Fibroblast of mammary gland (primary cell): ENCODE data around the gene IGF2BP1.
A peak's percentile ranks its signal among the peaks of the same experiment; 100 is the strongest.

Experiments
- DNase-seq: peaks from one replicate; pipeline ENCODE4 v3.0.0-alpha.2; 2010; ENCODE audit warnings: low read depth
- H3K4me3 ChIP-seq: 2 replicates; pipeline ENCODE4 v1.5.1; 2011; ENCODE audit warnings: low read depth, mild to moderate bottlenecking, low read length, moderate library complexity; ENCODE audit not compliant: control insufficient read depth
- TF ChIP-seq, protein P1 (sequence below): conservative IDR thresholded peaks from 2 replicates; pipeline ENCODE4 v1.5.1; 2011; ENCODE audit warnings: low read depth, low read length, inconsistent platforms; ENCODE audit not compliant: control insufficient read depth, insufficient read depth

Gene IGF2BP1

GRCh38 chr17:49069585-49070273 lies 72.5 kb downstream of the IGF2BP1 start:
- DNase-seq: peak; percentile 11
- TF ChIP-seq, protein P1, sequence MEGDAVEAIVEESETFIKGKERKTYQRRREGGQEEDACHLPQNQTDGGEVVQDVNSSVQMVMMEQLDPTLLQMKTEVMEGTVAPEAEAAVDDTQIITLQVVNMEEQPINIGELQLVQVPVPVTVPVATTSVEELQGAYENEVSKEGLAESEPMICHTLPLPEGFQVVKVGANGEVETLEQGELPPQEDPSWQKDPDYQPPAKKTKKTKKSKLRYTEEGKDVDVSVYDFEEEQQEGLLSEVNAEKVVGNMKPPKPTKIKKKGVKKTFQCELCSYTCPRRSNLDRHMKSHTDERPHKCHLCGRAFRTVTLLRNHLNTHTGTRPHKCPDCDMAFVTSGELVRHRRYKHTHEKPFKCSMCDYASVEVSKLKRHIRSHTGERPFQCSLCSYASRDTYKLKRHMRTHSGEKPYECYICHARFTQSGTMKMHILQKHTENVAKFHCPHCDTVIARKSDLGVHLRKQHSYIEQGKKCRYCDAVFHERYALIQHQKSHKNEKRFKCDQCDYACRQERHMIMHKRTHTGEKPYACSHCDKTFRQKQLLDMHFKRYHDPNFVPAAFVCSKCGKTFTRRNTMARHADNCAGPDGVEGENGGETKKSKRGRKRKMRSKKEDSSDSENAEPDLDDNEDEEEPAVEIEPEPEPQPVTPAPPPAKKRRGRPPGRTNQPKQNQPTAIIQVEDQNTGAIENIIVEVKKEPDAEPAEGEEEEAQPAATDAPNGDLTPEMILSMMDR: no peak
- H3K4me3 ChIP-seq: no peak overlapping the region

- TF ChIP-seq, protein P1: no peak
- no peak overlapping the region for H3K4me3 ChIP-seq
- peak; percentile 11 for DNase-seq
Measured at GRCh38 chr17:49071106-49071505, 73.9 kb downstream of the IGF2BP1 start.

DNA sequence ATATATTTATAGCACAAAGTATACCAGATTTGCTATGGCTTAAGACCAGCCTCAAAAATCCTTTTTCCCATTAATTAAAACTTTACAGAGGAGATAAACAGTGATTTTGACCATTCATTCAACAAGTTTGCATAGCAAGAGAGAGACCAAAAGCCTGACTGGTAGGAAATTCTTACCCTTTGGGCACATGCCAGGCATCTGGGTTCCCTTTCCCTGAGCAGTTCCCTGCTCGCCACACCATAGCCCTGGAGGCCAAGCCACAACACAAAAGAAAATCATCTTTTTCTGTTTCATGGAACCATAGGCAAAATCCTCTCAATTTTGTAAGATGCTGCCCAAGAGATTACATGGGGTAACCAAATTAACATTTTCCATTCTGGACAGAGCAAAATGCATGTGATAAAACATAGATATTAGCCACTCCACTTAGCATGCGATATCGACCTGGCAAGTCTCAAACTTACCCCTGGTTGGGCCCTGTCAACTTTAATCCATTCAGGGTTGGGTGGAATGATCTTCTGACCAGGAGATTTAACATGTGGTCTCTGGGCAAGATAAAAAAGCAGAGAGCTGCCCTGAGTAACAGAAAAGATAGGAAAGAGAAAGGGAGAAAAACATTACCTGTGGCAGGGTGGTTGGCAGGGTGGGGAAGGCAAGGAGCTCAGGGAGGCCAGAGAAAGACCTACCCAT lies 77.8 kb downstream of the IGF2BP1 start:
- TF ChIP-seq, protein P1: no peak
- no peak for DNase-seq
- no peak overlapping the region for H3K4me3 ChIP-seq

DNA sequence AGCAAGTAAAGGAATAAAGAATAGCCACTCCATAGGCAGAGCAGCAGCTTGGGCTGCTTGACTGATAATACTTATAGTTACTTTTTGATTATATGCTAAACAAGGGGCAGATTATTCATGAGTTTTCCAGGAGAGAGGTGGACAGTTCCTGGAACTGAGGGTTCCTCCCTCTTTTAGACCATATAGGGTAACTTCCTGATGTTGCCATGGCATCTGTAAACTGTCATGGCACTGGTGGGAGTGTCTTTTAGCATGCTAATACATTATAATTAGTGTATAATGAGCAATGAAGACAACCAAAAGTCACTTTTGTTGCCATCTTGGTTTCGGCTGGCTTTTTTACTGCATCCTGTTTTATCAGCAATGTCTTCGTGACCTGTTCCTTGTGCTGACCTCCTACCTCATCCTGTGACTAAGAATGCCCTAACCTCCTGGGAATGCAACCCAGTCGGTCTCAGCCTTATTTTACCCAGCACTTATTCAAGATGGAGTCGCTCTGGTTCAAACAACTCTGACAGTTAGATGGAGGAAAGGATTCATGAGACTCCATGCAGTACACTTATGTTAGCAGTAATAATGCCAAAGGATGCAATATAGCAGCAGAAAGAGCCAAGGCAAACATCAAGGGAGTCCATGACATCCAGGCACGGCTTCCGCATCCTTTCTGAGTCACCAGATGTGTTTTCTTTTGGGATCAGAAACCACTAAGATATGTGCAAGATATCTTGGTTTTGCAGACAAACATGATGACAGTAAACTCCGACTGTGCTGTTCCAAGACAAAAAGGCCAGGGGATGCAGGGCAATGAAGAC lies 79.6 kb downstream of the IGF2BP1 start:
- TF ChIP-seq, protein P1: no peak
- DNase-seq: peak; percentile 89
- H3K4me3 ChIP-seq: no peak overlapping the region

GRCh38 chr17:49078248-49078647 lies 81.1 kb downstream of the IGF2BP1 start:
- no peak for DNase-seq
- H3K4me3 ChIP-seq: no peak overlapping the region
- TF ChIP-seq, protein P1: no peak

DNA sequence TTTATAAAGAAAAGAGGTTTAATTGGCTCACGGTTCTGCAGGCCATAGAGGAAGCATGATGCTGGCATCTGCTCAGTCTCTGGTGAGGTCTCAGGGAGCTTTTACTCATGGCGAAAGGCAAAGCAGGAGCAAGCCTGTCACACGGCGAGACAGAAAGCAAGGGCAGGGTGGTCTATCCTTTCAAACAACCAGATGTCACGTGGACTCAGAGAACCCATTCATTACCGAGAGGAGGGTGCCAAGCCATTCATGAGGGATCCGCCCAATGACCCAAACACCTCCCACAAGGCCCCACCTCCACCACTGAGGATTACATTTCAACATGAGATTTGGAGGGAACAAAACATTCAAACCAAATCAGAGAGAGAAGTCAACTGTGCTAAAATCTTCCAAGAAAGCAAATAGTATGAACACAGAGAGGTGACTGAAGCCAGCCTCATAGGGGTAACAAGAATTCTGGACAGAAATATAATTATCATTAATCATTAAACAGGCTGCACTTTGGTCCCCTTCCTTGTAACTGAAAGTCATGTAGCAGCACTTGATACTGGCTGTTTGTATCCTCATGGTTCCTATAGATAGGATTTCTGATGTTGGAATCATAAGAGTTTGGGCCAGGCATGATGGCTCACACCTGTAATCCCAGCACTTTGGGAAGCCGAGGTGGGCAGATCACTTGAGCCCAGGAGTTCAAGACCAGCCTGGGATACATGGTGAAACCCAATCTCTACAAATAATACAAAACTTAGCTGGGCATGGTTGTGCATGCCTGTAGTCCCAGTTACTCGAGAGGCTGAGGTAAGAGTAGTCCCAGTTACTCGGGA lies 82.9 kb downstream of the IGF2BP1 start:
- DNase-seq: no peak
- TF ChIP-seq, protein P1: no peak
- H3K4me3 ChIP-seq: no peak overlapping the region
